GM21529 (cell line): ENCODE data around the gene LSM3.

Experiments
- ATAC-seq: cut with Tn5 transposase; IDR thresholded peaks from one replicate; pipeline ENCODE4 v1.9.1; 2021; ENCODE audit not compliant: unreplicated experiment

The LSM3 gene

GRCh38 chr3:14239940-14240339 lies 61.3 kb downstream of the LSM3 start:
- no peak for ATAC-seq

- ATAC-seq, result no peak
Observed at GRCh38 chr3:14240366-14240765, 61.7 kb downstream of the LSM3 start.

GRCh38 chr3:14241716-14242115 lies 63.1 kb downstream of the LSM3 start:
- no peak for ATAC-seq

- ATAC-seq, result no peak
Observed at GRCh38 chr3:14242490-14243311, 64.1 kb downstream of the LSM3 start.

GRCh38 chr3:14243782-14244181 lies 65.2 kb downstream of the LSM3 start:
- ATAC-seq, result no peak

GRCh38 chr3:14244521-14245247 lies 66.1 kb downstream of the LSM3 start:
- no peak for ATAC-seq

GRCh38 chr3:14245248-14245639 lies 66.6 kb downstream of the LSM3 start:
- no peak for ATAC-seq

- no peak for ATAC-seq
Observed at GRCh38 chr3:14245822-14246221, 67.2 kb downstream of the LSM3 start.

GRCh38 chr3:14246414-14246813 lies 67.8 kb downstream of the LSM3 start:
- no peak for ATAC-seq

GRCh38 chr3:14248477-14248848 lies 69.8 kb downstream of the LSM3 start:
- ATAC-seq, result no peak

GRCh38 chr3:14248849-14249523 lies 70.4 kb downstream of the LSM3 start:
- ATAC-seq, result no peak
